D721Med (cell line): ENCODE measurements around the gene CLEC14A.

Experiments used
- DNase-seq: peaks from one replicate; pipeline ENCODE4 v3.0.0; 2011; ENCODE audit warnings: low spot score; ENCODE audit not compliant: insufficient read length
- FAIRE-seq: peaks from 2 replicates; lab custom pipeline; 2011; peaks lifted over from hg19 to GRCh38; lab: Jason Lieb, UNC
- CTCF ChIP-seq: IDR thresholded peaks from 2 replicates; pipeline ENCODE4 v1.5.1; 2012; ENCODE audit warnings: mild to moderate bottlenecking, control low read depth; ENCODE audit not compliant: insufficient read depth; ENCODE audit errors: missing control alignments

The CLEC14A gene

GRCh38 chr14:38206689-38207376 is 49.1 kb downstream of the CLEC14A start:
- FAIRE-seq (no peak), DNase-seq (no peak)
- TF ChIP-seq CTCF: no peak

- DNase-seq (no peak), FAIRE-seq (no peak)
- no peak for TF ChIP-seq CTCF
These were observed 49.8 kb downstream of the CLEC14A start for GRCh38 chr14:38205949-38206665.

GRCh38 chr14:38205119-38205813 is 50.6 kb downstream of the CLEC14A start:
- no peak for DNase-seq
- FAIRE-seq: no peak

GRCh38 chr14:38204719-38205115 is 51.2 kb downstream of the CLEC14A start:
- no peak for FAIRE-seq
- no peak for DNase-seq
- no peak for TF ChIP-seq CTCF

More at GRCh38 chr14:38205119-38205813, 50.6 kb downstream of the CLEC14A start:
- TF ChIP-seq CTCF: no peak
